ENCODE measurements around the gene ANXA2R.

ANXA2R gene

GRCh38 chr5:43036856-43037635 lies 3.1 kb downstream of the ANXA2R start:
- peak overlapping the region; percentile 87 for H3K4me2 ChIP-seq (ENCODE audit: low read depth, low read length, poor library complexity, severe bottlenecking)
- peaks cover 22% of the 10 kb centered on the region for H4K20me1 ChIP-seq (ENCODE audit: insufficient read depth, low read length, poor library complexity, severe bottlenecking)
- H3K4me1 ChIP-seq (ENCODE audit: insufficient read depth, low read length, poor library complexity, severe bottlenecking): peaks cover 33% of the 10 kb centered on the region
- peaks cover 13% of the 10 kb centered on the region for H3K27me3 ChIP-seq (ENCODE audit: insufficient read depth, low read length, poor library complexity, severe bottlenecking)
- no peaks in the 10 kb centered on the region for H3K9me2 ChIP-seq (replicated peaks; ENCODE audit: low read depth, low read length)
- peaks cover 20% of the 10 kb centered on the region for H3F3A ChIP-seq (ENCODE audit: low read depth)
- peak overlapping the region; percentile 90 for H3K4me3 ChIP-seq (ENCODE audit: low read length, poor library complexity, severe bottlenecking)
- H3K9ac ChIP-seq (ENCODE audit: low read depth, low read length, poor library complexity, severe bottlenecking): peak overlapping the region; percentile 96
- TF ChIP-seq EZH2phosphoT487 (IDR thresholded peaks at IDR 0.05; ENCODE audit: borderline replicate concordance): no peak
- TF ChIP-seq CTCF (conservative IDR thresholded peaks at IDR 0.05; ENCODE audit: low read length): peak; percentile 19; the same call in 1 of the 2 replicates
- H3K79me2 ChIP-seq (ENCODE audit: insufficient read depth, low read length): peaks cover 92% of the 10 kb centered on the region
- no peaks in the 10 kb centered on the region for H3K36me3 ChIP-seq (ENCODE audit: insufficient read depth, low read length)
- H2AFZ ChIP-seq (ENCODE audit: low read length): no peak overlapping the region
- no peaks in the 10 kb centered on the region for H3K9me3 ChIP-seq (ENCODE audit: insufficient read depth, low read depth, low read length)

- Histone ChIP-seq H3K79me2 (ENCODE audit: insufficient read depth, low read length) (peaks cover 86% of the 10 kb centered on the region), H3K36me3 (ENCODE audit: insufficient read depth, low read length) (no peaks in the 10 kb centered on the region), H3K4me1 (ENCODE audit: insufficient read depth, low read length, poor library complexity, severe bottlenecking) (peaks cover 33% of the 10 kb centered on the region), H3K9me2 (replicated peaks; ENCODE audit: low read depth, low read length) (no peaks in the 10 kb centered on the region), H3F3A (ENCODE audit: low read depth) (peaks cover 19% of the 10 kb centered on the region), H3K27me3 (ENCODE audit: insufficient read depth, low read length, poor library complexity, severe bottlenecking) (peaks cover 13% of the 10 kb centered on the region), H3K4me2 (ENCODE audit: low read depth, low read length, poor library complexity, severe bottlenecking) (peak overlapping the region; percentile 87), H3K4me3 (ENCODE audit: low read length, poor library complexity, severe bottlenecking) (peak overlapping the region; percentile 90), H4K20me1 (ENCODE audit: insufficient read depth, low read length, poor library complexity, severe bottlenecking) (peaks cover 23% of the 10 kb centered on the region), H3K9ac (ENCODE audit: low read depth, low read length, poor library complexity, severe bottlenecking) (peak overlapping the region; percentile 96), H2AFZ (ENCODE audit: low read length) (no peak overlapping the region), H3K9me3 (ENCODE audit: insufficient read depth, low read depth, low read length) (no peaks in the 10 kb centered on the region)
- no peak for TF ChIP-seq CTCF (conservative IDR thresholded peaks at IDR 0.05; ENCODE audit: low read length)
Measured at GRCh38 chr5:43036409-43036808, 3.7 kb downstream of the ANXA2R start.

- Histone ChIP-seq H3K9ac (ENCODE audit: low read depth, low read length, poor library complexity, severe bottlenecking) (peak overlapping the region; percentile 96), H3F3A (ENCODE audit: low read depth) (peaks cover 8% of the 10 kb centered on the region), H3K4me1 (ENCODE audit: insufficient read depth, low read length, poor library complexity, severe bottlenecking) (peaks cover 51% of the 10 kb centered on the region), H3K9me2 (replicated peaks; ENCODE audit: low read depth, low read length) (no peaks in the 10 kb centered on the region), H3K36me3 (ENCODE audit: insufficient read depth, low read length) (no peaks in the 10 kb centered on the region), H3K4me3 (ENCODE audit: low read length, poor library complexity, severe bottlenecking) (peak overlapping the region; percentile 90), H3K9me3 (ENCODE audit: insufficient read depth, low read depth, low read length) (no peaks in the 10 kb centered on the region), H2AFZ (ENCODE audit: low read length) (no peak overlapping the region), H4K20me1 (ENCODE audit: insufficient read depth, low read length, poor library complexity, severe bottlenecking) (peaks cover 26% of the 10 kb centered on the region), H3K79me2 (ENCODE audit: insufficient read depth, low read length) (peaks cover 93% of the 10 kb centered on the region), H3K27me3 (ENCODE audit: insufficient read depth, low read length, poor library complexity, severe bottlenecking) (peaks cover 12% of the 10 kb centered on the region), H3K4me2 (ENCODE audit: low read depth, low read length, poor library complexity, severe bottlenecking) (peak overlapping the region; percentile 87)
- TF ChIP-seq CTCF (conservative IDR thresholded peaks at IDR 0.05; ENCODE audit: low read length) (no peak), EZH2phosphoT487 (IDR thresholded peaks at IDR 0.05; ENCODE audit: borderline replicate concordance) (no peak)
Measured at GRCh38 chr5:43034591-43034968, 5.5 kb downstream of the ANXA2R start.
